Measurements from ENCODE around the gene ABHD4.
A peak's percentile ranks its signal among the peaks of the same experiment; 100 is the strongest.
"Not testable (repeated sequence)": the region's sequence is repeated elsewhere in the genome, so short reads cannot be mapped to it uniquely, and the experiment has no call there.

Gene ABHD4

DNA sequence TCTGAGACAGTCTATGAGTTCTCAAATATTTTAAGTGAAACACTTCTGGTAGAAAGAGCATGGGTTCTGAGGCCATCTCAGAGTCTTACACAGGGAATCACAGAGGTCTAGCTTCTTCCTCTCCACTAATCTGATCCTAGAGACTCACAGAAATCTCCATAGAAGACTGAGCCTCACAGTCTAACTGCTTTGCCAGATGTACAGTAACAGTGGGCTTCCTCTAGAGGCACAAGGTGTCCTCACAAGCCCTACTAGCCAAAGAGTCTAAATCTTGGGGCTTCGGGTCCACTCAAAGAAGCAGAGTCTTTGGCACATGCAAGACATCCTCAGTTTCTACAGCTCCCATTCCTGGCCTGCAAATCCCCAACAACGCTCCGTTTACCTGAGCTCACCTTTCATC, 32.0 kb downstream of the ABHD4 start:
- no peak for DNase-seq

DNA sequence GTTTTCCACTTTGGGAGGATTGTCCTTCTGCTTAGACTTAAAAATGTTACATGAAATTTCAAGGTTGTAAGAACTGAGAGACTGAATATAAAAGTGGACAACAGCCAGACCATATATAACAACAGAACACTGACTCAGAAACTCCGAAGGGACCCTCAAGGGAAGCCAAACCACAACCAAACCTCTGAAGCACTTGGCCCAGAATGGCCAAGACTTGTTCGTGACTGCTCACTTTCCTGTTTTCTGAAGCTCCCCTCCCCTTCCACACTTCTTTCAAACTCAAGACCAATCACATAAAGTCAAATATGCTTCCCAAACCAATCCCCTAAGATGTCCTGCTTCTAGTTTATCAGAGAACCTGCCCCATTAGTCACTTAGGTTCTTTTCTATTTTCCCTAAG, 32.4 kb downstream of the ABHD4 start:
- DNase-seq: no peak

DNA sequence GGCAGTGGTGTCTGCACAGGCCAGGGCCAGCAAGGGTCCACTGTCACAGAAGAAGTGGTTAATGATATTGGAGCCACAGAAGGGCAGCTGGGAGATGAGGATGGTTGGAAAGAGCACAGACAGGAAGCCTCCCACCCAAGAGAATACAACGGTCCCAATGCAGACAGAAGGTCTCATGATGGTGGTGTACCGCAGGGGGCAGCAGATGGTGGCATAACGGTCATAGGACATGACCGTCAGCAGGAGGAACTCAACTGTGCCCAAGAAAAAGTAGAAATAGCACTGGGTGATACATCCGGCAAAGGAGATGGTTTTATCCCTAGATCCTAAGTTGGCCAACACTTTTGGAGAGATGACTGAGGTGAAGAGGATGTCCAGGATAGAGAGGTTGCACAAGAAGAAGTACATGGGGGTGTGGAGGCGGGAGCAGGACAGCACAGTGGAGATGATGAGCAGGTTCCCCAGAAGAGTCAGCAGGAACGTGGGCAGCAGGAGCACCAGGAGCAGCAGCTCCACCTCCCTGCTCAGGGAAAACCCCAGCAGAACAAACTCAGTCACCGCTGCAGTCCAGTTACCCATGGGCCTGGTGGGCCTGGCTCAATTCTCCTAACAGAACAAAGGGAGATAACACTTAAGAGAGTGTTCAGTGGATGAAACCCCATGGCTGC, 36.3 kb downstream of the ABHD4 start:
- DNase-seq: no peak

DNA sequence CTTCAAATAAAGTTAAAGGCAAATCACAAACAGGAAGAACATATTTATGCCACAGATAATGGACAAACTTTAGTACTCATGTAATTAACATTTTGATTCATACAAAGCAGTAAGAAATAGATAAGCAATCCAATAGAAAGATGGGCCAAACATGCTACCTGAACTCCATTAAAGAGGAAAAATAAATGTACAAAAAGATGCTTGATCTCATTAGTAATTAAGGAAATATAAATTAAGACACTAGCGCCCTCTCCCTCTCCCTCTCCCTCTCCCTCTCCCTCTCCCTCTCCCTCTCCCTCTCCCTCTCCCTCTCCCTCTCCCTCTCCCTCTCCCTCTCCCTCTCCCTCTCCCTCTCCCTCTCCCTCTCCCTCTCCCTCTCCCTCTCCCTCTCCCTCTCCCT, 37.9 kb downstream of the ABHD4 start:
- not testable (repeated sequence) for DNase-seq

DNA sequence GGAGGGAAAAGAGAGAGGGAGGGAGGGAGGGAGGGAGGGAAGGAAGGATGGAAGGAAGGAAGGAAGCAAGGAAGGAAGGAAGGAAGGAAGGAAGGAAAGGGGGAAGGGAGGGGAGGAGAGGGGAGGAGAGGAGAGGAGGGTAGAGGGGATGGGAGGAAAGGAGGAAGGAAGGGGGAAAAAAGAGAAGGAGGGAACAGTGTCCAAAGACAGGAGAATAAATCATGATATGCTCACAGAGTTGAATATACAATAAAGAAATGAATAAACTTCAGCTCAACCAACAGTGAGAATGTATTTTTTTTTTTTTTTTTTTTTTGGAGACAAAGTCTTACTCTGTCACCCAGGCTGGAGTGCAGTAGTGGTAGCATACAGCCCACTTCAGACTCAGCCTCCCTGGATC, 42.1 kb downstream of the ABHD4 start:
- no peak for DNase-seq

DNA sequence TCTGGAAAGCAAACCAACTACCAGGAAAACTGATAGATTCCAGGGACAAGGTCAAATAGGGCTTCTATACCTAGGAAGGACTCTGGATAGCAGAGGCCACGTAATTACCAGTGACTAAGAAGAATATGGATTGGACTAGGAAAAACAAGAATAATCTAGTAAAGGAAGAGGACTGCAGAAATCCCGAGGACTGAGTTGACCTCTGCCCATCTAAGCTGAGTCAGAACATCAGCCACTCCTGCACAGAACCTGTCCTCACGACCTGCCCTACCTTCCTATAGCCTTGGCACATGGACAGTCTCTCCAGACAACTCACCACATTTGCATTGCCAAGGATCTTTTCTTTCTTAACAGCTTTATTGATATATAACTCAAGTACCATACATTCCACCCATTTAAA, 43.7 kb downstream of the ABHD4 start:
- DNase-seq: no peak

DNA sequence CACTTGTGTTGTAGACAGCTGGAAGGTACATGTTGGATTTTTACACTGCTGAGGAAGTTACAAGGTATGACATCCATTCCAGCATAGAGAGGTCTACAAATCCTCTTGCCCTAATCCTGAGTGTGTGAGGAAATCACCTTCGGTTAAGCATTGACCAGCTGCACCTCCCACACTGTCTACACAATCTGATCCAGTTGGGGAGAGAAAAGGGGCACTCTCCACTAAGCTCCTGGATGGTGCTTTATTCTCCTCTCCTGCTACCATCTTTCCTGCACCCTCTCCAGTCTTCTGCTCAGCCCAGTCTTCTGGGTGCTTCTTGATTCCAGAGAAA, 46.2 kb downstream of the ABHD4 start, which contains the start of gene OR6J1:
Gene OR6J1 (minus strand): TSS at position 48 of the 331 bp plus-strand sequence. CDS start 9,541 bp downstream, outside the sequence.
- no peak for DNase-seq

DNA sequence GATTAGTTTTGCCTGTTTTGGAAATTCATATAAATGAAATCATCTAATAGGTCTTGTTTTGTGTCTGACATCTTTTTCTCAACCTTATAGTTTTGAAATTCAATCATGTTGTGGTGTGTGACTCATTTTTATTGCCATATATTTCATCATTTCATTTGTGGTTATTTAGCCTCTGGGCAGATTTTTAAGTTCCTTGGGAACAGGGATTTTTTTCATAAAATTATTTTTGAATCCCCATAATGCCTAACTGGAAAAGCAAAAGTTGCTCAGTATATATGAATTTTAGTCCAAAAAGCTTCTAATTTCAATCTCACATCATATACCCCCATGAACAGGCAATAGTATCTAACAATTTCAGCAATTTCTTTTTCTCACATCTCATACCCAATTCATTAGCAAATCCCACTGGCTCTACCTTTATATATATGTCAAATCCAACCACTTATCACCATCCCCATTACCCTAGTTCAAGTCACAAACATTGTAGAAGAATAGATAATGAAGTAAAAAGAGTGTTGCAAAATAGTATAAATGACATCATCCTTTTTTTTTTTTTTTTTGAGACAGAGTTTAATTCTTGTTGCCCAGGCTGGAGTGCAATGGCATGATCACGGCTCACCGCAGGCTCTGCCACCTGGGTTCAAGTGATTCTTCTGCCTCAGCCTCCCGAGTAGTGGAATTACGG, 48.6 kb downstream of the ABHD4 start:
- DNase-seq: no peak

DNA sequence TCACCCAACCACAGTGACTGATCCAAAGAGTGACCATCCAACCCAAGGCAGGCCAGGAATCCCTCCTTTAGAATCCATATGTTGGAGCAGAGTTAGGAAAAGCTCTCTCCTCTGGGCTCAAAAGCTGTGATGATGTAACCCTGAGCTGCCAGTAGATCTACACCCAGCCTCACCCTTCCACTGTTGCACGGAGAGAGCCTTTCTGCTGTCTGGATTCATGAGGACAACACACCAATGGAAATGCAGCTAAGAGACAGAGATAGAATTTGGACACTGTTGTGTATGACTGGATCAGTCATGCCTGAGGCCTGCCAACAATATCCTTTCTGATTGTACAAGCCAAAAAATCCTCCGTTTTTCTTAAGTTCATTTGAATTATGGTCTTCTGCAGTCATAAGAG, 50.4 kb downstream of the ABHD4 start:
- DNase-seq: no peak

DNA sequence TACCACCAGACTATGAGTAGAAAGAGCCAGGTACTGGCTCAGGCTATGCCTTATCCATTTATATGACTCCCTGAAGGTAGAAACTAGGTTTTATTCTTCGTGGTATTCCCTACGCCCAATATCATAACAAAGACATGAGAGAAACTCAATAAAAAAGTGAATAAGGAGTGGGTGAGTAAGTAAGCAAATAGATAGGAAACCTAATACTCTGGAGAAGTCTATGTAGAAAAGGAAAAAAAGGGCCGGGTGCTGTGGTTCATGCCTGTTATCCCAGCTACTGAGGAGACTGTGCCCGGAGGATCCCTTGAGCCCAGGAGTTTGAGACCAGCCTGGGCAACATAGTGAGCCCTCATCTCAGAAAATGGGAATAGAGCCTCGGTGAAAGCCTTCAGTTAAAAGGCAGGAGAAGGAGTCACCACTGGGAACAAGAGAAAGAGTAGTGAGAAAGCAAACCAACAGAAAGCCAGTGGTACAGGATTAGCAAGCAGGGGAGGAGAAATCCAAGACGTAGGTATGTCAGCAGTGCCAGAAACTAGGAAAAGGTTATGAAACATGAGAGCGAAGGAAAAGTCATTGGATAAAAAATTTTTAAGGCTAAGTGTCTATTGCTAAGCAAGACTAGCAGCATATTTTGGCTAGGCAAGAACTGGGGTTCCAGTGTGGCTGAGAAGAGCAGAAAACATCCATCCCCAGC, 52.1 kb downstream of the ABHD4 start:
- no peak for DNase-seq

DNA sequence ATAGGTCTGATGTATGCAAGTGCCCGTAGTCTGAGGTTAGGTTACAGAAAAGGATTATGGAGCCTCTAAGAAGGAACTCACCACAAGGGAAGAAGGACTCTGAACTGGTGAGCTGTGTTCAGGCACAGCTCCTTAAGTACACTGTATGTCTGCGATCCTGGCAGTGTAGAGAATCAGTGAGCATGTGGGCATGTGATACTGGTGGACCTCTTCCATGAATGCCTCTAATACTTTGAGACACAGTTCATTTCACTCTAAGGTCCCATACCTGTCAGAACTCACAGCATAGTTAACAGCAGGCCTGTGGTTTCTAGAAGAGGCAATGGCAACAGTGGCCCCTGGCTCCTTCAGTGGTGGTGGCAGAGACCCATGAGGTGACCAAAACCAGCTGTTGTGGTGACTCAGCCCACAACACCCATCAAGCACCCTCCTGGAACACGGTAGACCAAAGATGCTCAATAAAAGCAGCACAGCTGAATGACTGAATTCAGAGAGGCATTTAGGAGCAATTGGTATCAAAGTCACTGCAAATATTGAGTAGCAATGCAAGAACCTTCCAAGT, 52.9 kb downstream of the ABHD4 start:
- no peak for DNase-seq

DNA sequence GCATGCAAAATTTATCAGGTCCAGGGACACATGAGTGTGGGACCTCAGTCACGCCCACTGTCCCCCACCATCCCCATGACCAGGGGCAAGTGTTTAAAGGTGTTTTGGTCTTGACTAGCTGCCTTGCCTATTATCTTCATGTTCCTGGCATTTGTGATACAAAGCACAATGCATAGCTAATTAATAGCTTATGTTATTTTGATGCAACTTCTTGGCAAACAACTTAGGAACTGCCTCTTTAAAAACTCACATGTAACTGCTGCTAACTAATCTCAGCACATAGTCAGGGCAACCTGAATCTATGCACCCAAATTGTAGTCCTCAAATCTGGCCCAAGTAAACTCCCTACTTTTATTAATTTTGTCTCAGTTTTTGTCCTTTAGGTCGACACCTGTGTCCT, 53.5 kb downstream of the ABHD4 start:
- DNase-seq: no peak

DNA sequence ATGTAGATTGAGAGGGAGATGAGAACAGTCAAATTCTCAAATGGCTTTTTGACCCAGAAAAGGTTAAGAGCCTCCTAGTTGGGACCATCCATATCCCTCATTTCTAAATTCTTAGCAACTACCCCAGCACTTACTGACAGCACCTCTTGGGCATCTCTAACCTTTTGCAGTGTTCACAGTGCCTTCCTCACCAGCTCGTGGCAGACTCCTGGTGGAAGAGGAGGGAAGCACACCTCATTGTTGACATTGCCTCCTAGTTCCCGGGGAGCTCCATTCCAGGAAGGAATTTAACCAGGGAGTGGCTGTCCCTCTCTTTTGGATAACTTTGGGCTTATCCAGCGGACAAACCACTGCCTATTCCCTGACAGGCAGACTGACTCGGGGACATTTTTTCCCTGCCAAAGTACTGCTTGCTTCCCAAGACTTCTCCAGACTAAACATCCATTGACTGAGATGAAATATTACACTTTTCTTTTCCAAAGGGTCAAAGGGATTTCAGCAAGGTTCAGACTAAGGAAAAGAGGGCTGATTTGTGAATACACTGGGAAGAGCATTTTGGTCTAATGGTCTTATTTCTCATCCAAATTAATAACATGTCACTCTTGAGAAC, 55.0 kb downstream of the ABHD4 start:
- DNase-seq: peak; percentile 12

DNA sequence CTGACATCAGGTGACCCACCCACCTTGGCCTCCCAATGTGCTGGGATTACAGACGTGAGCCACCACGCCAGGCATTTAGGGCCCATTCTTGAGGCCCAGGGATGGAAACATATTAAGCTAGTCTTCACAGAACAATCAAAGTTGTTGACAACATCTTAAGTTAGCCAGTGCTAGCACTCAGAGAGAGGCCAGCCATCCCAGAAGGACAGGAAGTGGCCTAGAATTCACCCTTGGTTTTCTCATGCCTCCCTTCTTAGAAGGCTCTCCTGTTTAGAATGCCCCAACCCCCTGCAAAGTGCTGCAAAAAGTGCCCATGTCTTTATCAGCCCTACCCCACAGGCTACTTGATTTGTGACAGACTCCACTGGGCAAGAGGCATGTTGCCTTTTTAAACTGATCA, 58.1 kb downstream of the ABHD4 start:
- DNase-seq: no peak

DNA sequence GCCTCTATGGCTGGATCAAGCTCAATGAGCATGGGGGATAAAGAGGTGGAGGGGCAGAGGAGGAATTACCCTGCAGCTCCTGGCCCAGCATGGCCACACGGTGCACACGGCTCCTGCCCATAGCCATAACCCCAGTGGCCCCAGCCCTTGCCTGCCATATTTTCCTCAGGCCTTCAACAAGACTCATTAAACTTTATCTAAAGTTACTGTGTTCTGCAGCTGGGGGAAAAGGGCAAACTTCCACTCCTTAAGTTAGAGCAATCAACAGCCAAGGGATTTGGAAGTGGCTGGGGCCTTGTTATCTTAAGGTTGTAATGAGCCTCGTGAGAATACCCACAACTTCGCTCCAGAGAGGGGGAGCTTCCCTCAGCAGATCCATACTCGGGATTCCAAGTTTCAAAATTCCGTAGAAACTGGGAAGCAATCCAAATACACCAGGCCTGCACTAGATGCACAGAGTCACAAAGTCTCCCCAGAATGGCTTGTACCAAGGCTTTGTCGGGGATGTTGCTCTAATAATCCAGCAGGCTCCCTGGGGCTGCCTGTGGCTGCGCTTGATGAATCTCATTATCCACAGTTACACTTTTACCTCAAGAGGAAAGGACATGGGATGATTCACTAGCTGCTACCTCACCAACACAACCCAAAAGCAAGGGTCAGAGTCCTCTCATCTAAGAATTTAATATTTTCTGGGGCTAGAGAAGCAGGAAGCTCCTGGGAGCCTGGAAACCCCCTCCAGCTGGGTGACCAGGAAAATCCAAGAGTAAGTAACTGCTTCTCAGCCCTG, 59.0 kb downstream of the ABHD4 start:
- DNase-seq: no peak

DNA sequence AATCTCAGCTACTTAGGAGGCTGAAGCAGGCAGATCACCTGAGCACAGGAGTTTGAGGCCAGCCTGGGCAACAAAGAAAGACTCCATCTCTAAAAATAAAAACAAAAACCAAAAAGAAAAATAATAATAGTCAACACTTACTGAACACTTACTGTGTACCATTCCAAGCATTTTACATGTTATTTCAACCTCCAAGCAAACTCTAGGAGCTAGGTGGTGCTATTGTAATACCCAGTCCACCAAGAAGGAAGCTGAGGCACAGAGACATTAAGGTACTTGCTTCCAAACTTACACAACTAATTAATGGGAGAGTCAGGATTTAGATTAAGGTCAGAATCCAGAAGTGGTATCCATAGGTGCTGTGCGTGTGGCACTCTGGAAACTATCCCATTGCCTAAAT, 59.8 kb downstream of the ABHD4 start:
- no peak for DNase-seq

DNA sequence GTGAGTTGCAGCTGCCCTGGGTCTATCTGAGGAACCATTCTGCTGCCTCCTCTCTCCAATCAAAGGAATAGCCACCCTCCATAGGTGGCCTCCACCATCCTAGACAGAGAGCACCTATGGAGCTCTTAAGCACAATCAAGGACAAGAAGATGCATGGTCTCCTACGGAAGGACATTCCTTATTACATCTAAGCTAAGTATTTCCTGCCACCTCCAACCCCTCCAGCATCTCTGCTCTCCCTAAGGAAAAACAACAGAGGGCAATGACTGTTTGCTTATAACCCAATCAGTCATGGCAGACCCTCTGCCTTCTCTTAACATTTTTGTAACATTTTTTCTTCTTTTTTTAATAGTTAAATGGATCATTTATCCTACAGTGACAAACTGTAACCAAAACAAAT, 60.8 kb downstream of the ABHD4 start:
- no peak for DNase-seq

DNA sequence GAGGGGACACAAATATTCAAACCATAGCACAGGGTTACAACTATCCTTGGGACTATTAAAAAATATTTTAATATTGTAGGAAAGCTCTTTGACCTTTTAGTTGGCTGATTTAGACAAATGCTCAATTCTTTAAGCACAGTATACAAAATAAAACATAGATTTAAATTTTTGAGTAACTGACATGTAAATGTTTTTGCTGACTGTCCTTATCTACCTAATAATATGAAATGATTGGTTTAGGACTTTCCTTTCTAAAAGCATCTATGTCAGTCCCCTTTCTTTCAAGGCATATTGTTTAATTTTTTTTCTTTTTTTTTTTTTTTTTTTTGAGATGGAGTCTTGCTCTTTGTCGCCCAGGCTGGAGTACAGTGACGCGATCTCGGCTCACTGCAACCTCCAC, 62.6 kb downstream of the ABHD4 start:
- DNase-seq: no peak

Measured in stimulated activated naive CD4-positive, alpha-beta T cell treated with Interleukin-2 at 50 U/mL for 16 hours (primary cell).